ENCODE data around the gene DBN1. TPM values are rescaled to one million over a fixed set of nuclear protein-coding genes. Genes with fewer than 3 reads are reported as not detected.

DBN1 gene
- total RNA-seq, 4 donors from 2014 or later = 30.6 to 107 (median 82.7) TPM

GRCh38 chr5:177445917-177446199 lies 27.6 kb downstream of the DBN1 start:
- no peak overlapping the region for H3K27ac ChIP-seq
- peaks cover 0 to 16% of the 10 kb centered on the region in 2 donors for H3K4me1 ChIP-seq
- H3K9me3 ChIP-seq = no peaks in the 10 kb centered on the region
- TF ChIP-seq POLR2A (IDR thresholded peaks at IDR 0.05) (no peak), CTCF (IDR thresholded peaks at IDR 0.05) (no peak)
- no peaks in the 10 kb centered on the region for H3K36me3 ChIP-seq
- intact Hi-C loops (cut with DNase I; ENCODE audit: low total_unique reads) = no loop called here
- DNase-seq = no peak
- peak overlapping the region in 1 of 2 donors; percentile 35 for H3K4me3 ChIP-seq
- no peaks in the 10 kb centered on the region for H3K27me3 ChIP-seq

- no peak for TF ChIP-seq POLR2A (IDR thresholded peaks at IDR 0.05)
- TF ChIP-seq CTCF (IDR thresholded peaks at IDR 0.05) = no peak
- Histone ChIP-seq H3K9me3 (no peaks in the 10 kb centered on the region), H3K4me1 (peaks cover 0 to 16% of the 10 kb centered on the region in 2 donors), H3K36me3 (no peaks in the 10 kb centered on the region), H3K4me3 (no peak overlapping the region), H3K27ac (no peak overlapping the region), H3K27me3 (no peaks in the 10 kb centered on the region)
- DNase-seq = no peak
- intact Hi-C loops (cut with DNase I; ENCODE audit: low total_unique reads) = no loop called here
Measured at GRCh38 chr5:177445052-177445916, 28.1 kb downstream of the DBN1 start.

GRCh38 chr5:177444106-177445051 lies 29.1 kb downstream of the DBN1 start:
- no peak for TF ChIP-seq CTCF (IDR thresholded peaks at IDR 0.05)
- DNase-seq = no peak
- Histone ChIP-seq H3K4me3 (no peak overlapping the region), H3K4me1 (peaks cover 0 to 16% of the 10 kb centered on the region in 2 donors), H3K9me3 (no peaks in the 10 kb centered on the region), H3K36me3 (no peaks in the 10 kb centered on the region), H3K27ac (no peak overlapping the region), H3K27me3 (no peaks in the 10 kb centered on the region)
- intact Hi-C loops (cut with DNase I; ENCODE audit: low total_unique reads) = no loop called here

- TF ChIP-seq CTCF (IDR thresholded peaks at IDR 0.05) = no peak
- TF ChIP-seq POLR2A (IDR thresholded peaks at IDR 0.05) = no peak
- Histone ChIP-seq H3K36me3 (no peaks in the 10 kb centered on the region), H3K27me3 (no peaks in the 10 kb centered on the region), H3K4me1 (peaks cover 0 to 16% of the 10 kb centered on the region in 2 donors), H3K27ac (no peak overlapping the region), H3K4me3 (no peak overlapping the region), H3K9me3 (no peaks in the 10 kb centered on the region)
- no peak for DNase-seq
- intact Hi-C loops (cut with DNase I; ENCODE audit: low total_unique reads) = no loop called here
Measured at GRCh38 chr5:177443144-177443983, 30.1 kb downstream of the DBN1 start.
